NB4 (cell line): ENCODE measurements around the gene NFAM1.

Experiments used
- POLR2A ChIP-seq: IDR thresholded peaks from 2 replicates; pipeline ENCODE4 v1.6.1; 2011; ENCODE audit warnings: mild to moderate bottlenecking; ENCODE audit not compliant: insufficient read length; ENCODE audit errors: extremely low read depth
- TF ChIP-seq, protein P1 (sequence below): IDR thresholded peaks from one replicate; pipeline ENCODE4 v1.5.1; 2012; ENCODE audit warnings: low read depth, low read length

DNA sequence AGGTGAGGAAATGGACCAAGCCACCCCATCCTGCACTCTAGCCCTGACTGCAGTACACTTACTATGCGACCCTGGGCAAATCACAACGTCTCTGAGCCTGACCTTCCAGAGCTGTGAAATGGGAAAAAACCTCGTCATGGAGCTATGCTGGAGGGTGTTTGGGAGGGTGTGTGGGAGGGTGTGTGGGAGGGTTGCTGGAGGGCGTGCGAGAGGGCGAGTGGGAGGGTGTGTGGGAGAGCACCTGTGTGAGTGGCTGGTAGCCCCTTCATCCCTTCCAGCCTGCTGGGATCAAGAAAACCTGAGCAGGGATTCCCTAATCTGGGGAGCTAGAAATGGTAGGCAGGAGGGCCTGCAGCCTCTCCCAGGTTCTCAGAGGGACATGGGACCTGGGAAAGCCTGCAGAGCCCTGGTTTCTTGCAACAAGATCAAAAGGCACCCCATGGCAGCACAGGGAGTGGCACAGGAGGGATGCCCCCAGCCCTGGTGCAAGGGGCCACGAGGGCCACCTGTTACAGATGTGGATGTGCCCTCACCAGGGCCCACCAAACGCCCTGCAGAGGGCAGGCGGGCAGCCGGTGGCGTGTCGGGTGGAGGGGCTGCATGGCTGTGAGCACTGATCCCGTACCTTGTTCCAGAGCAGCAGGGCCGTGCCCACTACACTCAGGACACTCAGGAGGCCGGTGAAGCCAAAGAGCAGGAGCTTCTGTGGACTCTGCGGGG lies 23.2 kb downstream of the NFAM1 start:
- TF ChIP-seq, protein P1, sequence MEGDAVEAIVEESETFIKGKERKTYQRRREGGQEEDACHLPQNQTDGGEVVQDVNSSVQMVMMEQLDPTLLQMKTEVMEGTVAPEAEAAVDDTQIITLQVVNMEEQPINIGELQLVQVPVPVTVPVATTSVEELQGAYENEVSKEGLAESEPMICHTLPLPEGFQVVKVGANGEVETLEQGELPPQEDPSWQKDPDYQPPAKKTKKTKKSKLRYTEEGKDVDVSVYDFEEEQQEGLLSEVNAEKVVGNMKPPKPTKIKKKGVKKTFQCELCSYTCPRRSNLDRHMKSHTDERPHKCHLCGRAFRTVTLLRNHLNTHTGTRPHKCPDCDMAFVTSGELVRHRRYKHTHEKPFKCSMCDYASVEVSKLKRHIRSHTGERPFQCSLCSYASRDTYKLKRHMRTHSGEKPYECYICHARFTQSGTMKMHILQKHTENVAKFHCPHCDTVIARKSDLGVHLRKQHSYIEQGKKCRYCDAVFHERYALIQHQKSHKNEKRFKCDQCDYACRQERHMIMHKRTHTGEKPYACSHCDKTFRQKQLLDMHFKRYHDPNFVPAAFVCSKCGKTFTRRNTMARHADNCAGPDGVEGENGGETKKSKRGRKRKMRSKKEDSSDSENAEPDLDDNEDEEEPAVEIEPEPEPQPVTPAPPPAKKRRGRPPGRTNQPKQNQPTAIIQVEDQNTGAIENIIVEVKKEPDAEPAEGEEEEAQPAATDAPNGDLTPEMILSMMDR, result no peak
- no peak for TF ChIP-seq POLR2A
